IPS-18c (cell line): ENCODE data around the gene IFRD1.
A peak's percentile ranks its signal among the peaks of the same experiment; 100 is the strongest.
"Not testable (repeated sequence)": the region's sequence is repeated elsewhere in the genome, so short reads cannot be mapped to it uniquely, and the experiment has no call there.

Source experiments
- H3K4me3 ChIP-seq: 2 replicates; pipeline ENCODE4 v1.7.0; 2013; ENCODE audit warnings: low read depth, mild to moderate bottlenecking, low read length, moderate library complexity; ENCODE audit not compliant: insufficient read depth
- H3K9me3 ChIP-seq: one replicate; pipeline ENCODE4 v1.6.1; 2013; ENCODE audit warnings: mild to moderate bottlenecking, low read length, moderate library complexity; ENCODE audit not compliant: control insufficient read depth, insufficient read depth

IFRD1 gene

GRCh38 chr7:112430649-112431048, 19.6 kb upstream of the IFRD1 start:
- no peak overlapping the region for H3K4me3 ChIP-seq
- no peaks in the 10 kb centered on the region for H3K9me3 ChIP-seq

- H3K9me3 ChIP-seq: no peaks in the 10 kb centered on the region
- H3K4me3 ChIP-seq: no peak overlapping the region
These were observed 18.5 kb upstream of the IFRD1 start for GRCh38 chr7:112431803-112432202.

- Histone ChIP-seq H3K4me3 (no peak overlapping the region), H3K9me3 (no peaks in the 10 kb centered on the region)
These were observed 17.0 kb upstream of the IFRD1 start for GRCh38 chr7:112433289-112433688.

- Histone ChIP-seq H3K9me3 (no peaks in the 10 kb centered on the region), H3K4me3 (no peak overlapping the region)
These were observed 13.2 kb upstream of the IFRD1 start for GRCh38 chr7:112437072-112437471.

- Histone ChIP-seq H3K9me3 (no peaks in the 10 kb centered on the region), H3K4me3 (no peak overlapping the region)
These were observed 10.8 kb upstream of the IFRD1 start for GRCh38 chr7:112439476-112439875.

- H3K4me3 ChIP-seq: no peak overlapping the region
These were observed 8.1 kb upstream of the IFRD1 start for GRCh38 chr7:112442210-112442609.

GRCh38 chr7:112444505-112444904, 5.8 kb upstream of the IFRD1 start:
- no peak overlapping the region for H3K4me3 ChIP-seq

More at GRCh38 chr7:112442210-112442609, 8.1 kb upstream of the IFRD1 start:
- no peaks in the 10 kb centered on the region for H3K9me3 ChIP-seq

GRCh38 chr7:112446431-112446830, 3.8 kb upstream of the IFRD1 start:
- Histone ChIP-seq H3K4me3 (no peak overlapping the region), H3K9me3 (no peaks in the 10 kb centered on the region)

More at GRCh38 chr7:112444505-112444904, 5.8 kb upstream of the IFRD1 start:
- no peaks in the 10 kb centered on the region for H3K9me3 ChIP-seq

GRCh38 chr7:112447406-112447805, 2.9 kb upstream of the IFRD1 start:
- Histone ChIP-seq H3K9me3 (no peaks in the 10 kb centered on the region), H3K4me3 (no peak overlapping the region)

- no peaks in the 10 kb centered on the region for H3K9me3 ChIP-seq
These were observed 1.9 kb upstream of the IFRD1 start for GRCh38 chr7:112448381-112448780.

GRCh38 chr7:112448891-112449290, 1.4 kb upstream of the IFRD1 start:
- no peaks in the 10 kb centered on the region for H3K9me3 ChIP-seq
- H3K4me3 ChIP-seq: no peak overlapping the region

More at GRCh38 chr7:112448381-112448780, 1.9 kb upstream of the IFRD1 start:
- no peak overlapping the region for H3K4me3 ChIP-seq

GRCh38 chr7:112449353-112449752, 907 bp upstream of the IFRD1 start:
- no peaks in the 10 kb centered on the region for H3K9me3 ChIP-seq
- H3K4me3 ChIP-seq: peak overlapping the region; percentile 100

- Histone ChIP-seq H3K4me3 (peak overlapping the region; percentile 100), H3K9me3 (no peaks in the 10 kb centered on the region)
These were observed 824 bp downstream of the IFRD1 start for GRCh38 chr7:112450807-112451761.

- Histone ChIP-seq H3K9me3 (no peaks in the 10 kb centered on the region), H3K4me3 (peak overlapping the region; percentile 100)
These were observed 2.0 kb downstream of the IFRD1 start for GRCh38 chr7:112452102-112452888.

- H3K4me3 ChIP-seq: no peak overlapping the region
- H3K9me3 ChIP-seq: no peaks in the 10 kb centered on the region
These were observed 3.4 kb downstream of the IFRD1 start for GRCh38 chr7:112453505-112454171.

GRCh38 chr7:112454191-112454590, 3.9 kb downstream of the IFRD1 start:
- H3K4me3 ChIP-seq, H3K9me3 ChIP-seq: not testable (repeated sequence)

- H3K4me3 ChIP-seq: no peak overlapping the region
- no peaks in the 10 kb centered on the region for H3K9me3 ChIP-seq
These were observed 9.4 kb downstream of the IFRD1 start for GRCh38 chr7:112459645-112460044.
